Measurements from ENCODE around the gene LNPK.
A peak's percentile ranks its signal among the peaks of the same experiment; 100 is the strongest.
"Not testable (repeated sequence)": the region's sequence is repeated elsewhere in the genome, so short reads cannot be mapped to it uniquely, and the experiment has no call there.

Gene LNPK

GRCh38 chr2:175965773-175966172 is 36.3 kb downstream of the LNPK start:
- DNase-seq, result no peak

- peak; percentile 18 for DNase-seq
Observed at GRCh38 chr2:175964195-175964594, 37.9 kb downstream of the LNPK start.

- DNase-seq, result not testable (repeated sequence)
Observed at GRCh38 chr2:175963171-175963570, 38.9 kb downstream of the LNPK start.

- DNase-seq, result no peak
Observed at GRCh38 chr2:175957845-175958244, 44.2 kb downstream of the LNPK start.

GRCh38 chr2:175955136-175955535 is 46.9 kb downstream of the LNPK start:
- DNase-seq, result no peak

GRCh38 chr2:175950512-175950911 is 51.6 kb downstream of the LNPK start:
- DNase-seq, result no peak

- DNase-seq, result no peak
Observed at GRCh38 chr2:175948191-175948590, 53.9 kb downstream of the LNPK start.

- no peak for DNase-seq
Observed at GRCh38 chr2:175947073-175947472, 55.0 kb downstream of the LNPK start.

- no peak for DNase-seq
Observed at GRCh38 chr2:175941699-175942098, 60.4 kb downstream of the LNPK start.

GRCh38 chr2:175937216-175937615 is 64.9 kb downstream of the LNPK start:
- DNase-seq, result no peak

GRCh38 chr2:175935289-175936181 is 66.5 kb downstream of the LNPK start:
- DNase-seq, result no peak

- DNase-seq, result no peak
Observed at GRCh38 chr2:175932675-175933074, 69.4 kb downstream of the LNPK start.

GRCh38 chr2:175931805-175932204 is 70.3 kb downstream of the LNPK start:
- no peak for DNase-seq

- no peak for DNase-seq
Observed at GRCh38 chr2:175930504-175930903, 71.6 kb downstream of the LNPK start.

GRCh38 chr2:175929850-175930249 is 72.2 kb downstream of the LNPK start:
- DNase-seq, result no peak

GRCh38 chr2:175926272-175926671 is 75.8 kb downstream of the LNPK start:
- DNase-seq, result no peak

GRCh38 chr2:175922160-175922559 is 79.9 kb downstream of the LNPK start:
- DNase-seq, result no peak

GRCh38 chr2:175918935-175919334 is 83.1 kb downstream of the LNPK start:
- no peak for DNase-seq

GRCh38 chr2:175914846-175915245 is 87.2 kb downstream of the LNPK start:
- no peak for DNase-seq

GRCh38 chr2:175913849-175914743 is 88.0 kb downstream of the LNPK start:
- DNase-seq, result not testable (repeated sequence)

GRCh38 chr2:175913267-175913666 is 88.8 kb downstream of the LNPK start:
- not testable (repeated sequence) for DNase-seq

GRCh38 chr2:175904035-175904434 is 98.0 kb downstream of the LNPK start:
- DNase-seq, result no peak

GRCh38 chr2:175903384-175903936 is 98.6 kb downstream of the LNPK start:
- no peak for DNase-seq
